Measurements from ENCODE around the gene NDUFV3. TPM values are rescaled to one million over a fixed set of nuclear protein-coding genes. Genes with fewer than 3 reads are reported as not detected.

The NDUFV3 gene
- total RNA-seq, 2 experiments from 2014 or later, result 25.0 to 27.0 TPM

Small RNA genes within 50 kb of the gene (microRNA-seq; reads per million reads assigned to microRNA genes)
- not detected for gene MIR5692B (ENCODE audit: borderline microRNAs expressed, borderline replicate concordance)

Other genes with a start within 250 kb of the NDUFV3 start
- 1 to 10 TPM; 4.7 to 6.1 TPM for gene PDE9A, start 239.7 kb upstream of the NDUFV3 start, total RNA-seq
- 10 to 100 TPM; 23.9 to 32.7 TPM for gene WDR4, start 13.8 kb upstream of the NDUFV3 start, total RNA-seq
- 1 to 10 TPM; 5.4 to 6.4 TPM for gene ERVH48-1, start 32.3 kb downstream of the NDUFV3 start, total RNA-seq
- 10 to 100 TPM; 28.7 to 30.1 TPM for gene PKNOX1, start 81.3 kb downstream of the NDUFV3 start, total RNA-seq
- gene CBS, start 182.5 kb downstream of the NDUFV3 start, total RNA-seq, result 10 to 100 TPM; 31.4 to 31.7 TPM
- gene U2AF1, start 214.3 kb downstream of the NDUFV3 start, total RNA-seq, result 10 to 100 TPM in 1 of 2 experiments, 1 to 10 TPM in 1; 5.5 to 88.5 TPM

Data from activated CD4-positive, alpha-beta T cell treated with anti-CD3 and anti-CD28 coated beads, Interleukin-2, amount 10 ng/mL, durations not matched to agents 7 days and 5 days (primary cell).